Stimulated activated CD8-positive, alpha-beta memory T cell treated with anti-CD3 and anti-CD28 coated beads, Interleukin-7, amount 100 ng/mL, for 48 hours (primary cell): Measurements from ENCODE around the gene UMOD.

Experiments
- DNase-seq, 2 donors: peaks; one replicate each; pipeline ENCODE4 v3.0.0-alpha.2; 2020; ENCODE audit warnings: low read depth in 1 of 2; ENCODE audit errors: extremely low read depth in 1 of 2

The UMOD gene

GRCh38 chr16:20306401-20306800, 46.1 kb downstream of the UMOD start:
- no peak for DNase-seq

GRCh38 chr16:20303012-20303411, 49.5 kb downstream of the UMOD start:
- no peak for DNase-seq

GRCh38 chr16:20302389-20302788, 50.1 kb downstream of the UMOD start:
- DNase-seq: no peak

GRCh38 chr16:20301840-20302239, 50.7 kb downstream of the UMOD start:
- no peak for DNase-seq

- DNase-seq: peak in 1 of 2 donors; percentile 6
Observed at GRCh38 chr16:20300312-20301097, 52.0 kb downstream of the UMOD start.

GRCh38 chr16:20298452-20298851, 54.1 kb downstream of the UMOD start:
- DNase-seq: no peak

GRCh38 chr16:20291208-20292206, 61.0 kb downstream of the UMOD start:
- DNase-seq: no peak

- DNase-seq: no peak
Observed at GRCh38 chr16:20289571-20289970, 62.9 kb downstream of the UMOD start.

GRCh38 chr16:20285993-20286499, 66.5 kb downstream of the UMOD start:
- DNase-seq: no peak
